K562 (cell line): ENCODE measurements around the gene RAD51D. TPM values are rescaled to one million over a fixed set of nuclear protein-coding genes. Genes with fewer than 3 reads are reported as not detected.

ENCODE experiments used
- FOSL1 ChIP-seq: fragments of 200-800 bp; sonication (Bioruptor generic); conservative IDR thresholded peaks from 2 replicates; pipeline ENCODE4 v1.6.1; 2016; ENCODE audit warnings: missing genetic modification characterization, missing compliant biosample characterization
- HINFP ChIP-seq: fragments of 450-650 bp; conservative IDR thresholded peaks from 2 replicates; pipeline ENCODE4 v1.6.1; 2016; ENCODE audit warnings: missing genetic modification characterization, low read depth, mild to moderate bottlenecking, control low read depth, missing compliant biosample characterization
- HMBOX1 ChIP-seq: sonication (generic); IDR thresholded peaks from 2 replicates; pipeline ENCODE4 v1.6.1; 2016
- JUND ChIP-seq, 2 experiments: IDR thresholded peaks; 2 replicates in 1 of 2; 3 replicates in 1 of 2; pipeline ENCODE4 v1.6.1; 2011; ENCODE audit warnings: borderline replicate concordance in 2 of 2, low read depth in 2 of 2, low read length in 2 of 2, improper control_type of control experiment in 1 of 2, missing biosample characterization in 1 of 2, missing genetic modification characterization in 1 of 2, missing genetic modification reagents in 1 of 2
- MAX ChIP-seq: sonication (generic); formaldehyde crosslinking; IDR thresholded peaks from 2 replicates; pipeline ENCODE4 v1.9.0; 2022; ENCODE audit warnings: mild to moderate bottlenecking, missing genetic modification reagents
- MECOM ChIP-seq: fragments of 250-450 bp; sonication (Bioruptor Pico); IDR thresholded peaks from 2 replicates; pipeline ENCODE4 v1.8.0; 2022; ENCODE audit warnings: inconsistent platforms
- MGA ChIP-seq: fragments of 450-650 bp; IDR thresholded peaks from 2 replicates; pipeline ENCODE4 v1.6.1; 2016; ENCODE audit warnings: mild to moderate bottlenecking, moderate library complexity
- POLR2A ChIP-seq: fragments of 450-650 bp; conservative IDR thresholded peaks from 2 replicates; pipeline ENCODE4 v1.6.1; 2016
- POLR2B ChIP-seq: fragments of 450-650 bp; IDR thresholded peaks from 2 replicates; pipeline ENCODE4 v1.6.1; 2018; ENCODE audit warnings: low read depth; ENCODE audit not compliant: partially characterized antibody
- RBBP5 ChIP-seq: fragments of 200-600 bp; sonication (generic); IDR thresholded peaks from 2 replicates; pipeline ENCODE4 v1.6.1; 2012; ENCODE audit warnings: borderline replicate concordance, mild to moderate bottlenecking, low read length, control low read depth, inconsistent platforms; ENCODE audit not compliant: insufficient read depth, poor library complexity, severe bottlenecking
- SPI1 ChIP-seq: IDR thresholded peaks from 2 replicates; pipeline ENCODE4 v1.6.1; 2011; ENCODE audit warnings: low read depth, low read length, control low read depth, borderline replicate concordance
- ZEB2 ChIP-seq: fragments of 450-650 bp; IDR thresholded peaks from 2 replicates; pipeline ENCODE4 v1.6.1; 2016
- polyA plus RNA-seq, 8 experiments: library from polyadenylated mRNA; depleted of rRNA in 4 of 8; stranded (reverse) in 5 of 8; unstranded in 3 of 8; fragments of >200 nt; fragmentation: Nextera tagmentation in 2 of 8; fragmentation: Illumina TruSeq in 1 of 8; extraction: Ambion mirVana in 2 of 8; extraction: Trizol in 1 of 8; gene quantifications; 2 replicates each; pipeline versions ENCODE4 v1.2.1 to v1.2.3, GENCODE V29; 2011 to 2014; ENCODE audit warnings: inconsistent platforms in 1 of 8, missing spikeins in 1 of 8
- total RNA-seq, 7 experiments: library from RNA; depleted of rRNA in 6 of 7; stranded (reverse); fragments of >200 nt in 6 of 7; fragmentation: Illumina TruSeq in 2 of 7; extraction: Trizol in 2 of 7; gene quantifications; 2 replicates each; pipeline versions ENCODE4 v1.2.1 to v1.2.3, GENCODE V29; 2011 to 2021; ENCODE audit warnings: low replicate concordance in 1 of 7

Gene RAD51D
- total and polyA plus RNA-seq, 9 of the 15 experiments (the other 6 are each of a cell fraction or from before 2014, with no cell fraction given), result 2.2 to 16.9 (median 8.7) TPM

GRCh38 chr17:35089586-35090296 lies 29.9 kb downstream of the RAD51D start (continued):
- TF ChIP-seq JUND (IDR thresholded peaks at IDR 0.05; ENCODE audit: borderline replicate concordance, low read depth, low read length), result 0 out of 2 replicates have a peak, but pooled peaks have one; percentile 16
- no peak for TF ChIP-seq JUND (tag; IDR thresholded peaks at IDR 0.05; ENCODE audit: borderline replicate concordance, low read depth, low read length)
- peak; percentile 32; the same call in 1 of the 2 replicates for TF ChIP-seq MAX (CRISPR knock-in tag)
- TF ChIP-seq RBBP5, result peak; percentile 10
- TF ChIP-seq HINFP (tag), result no peak
- 0 out of 2 replicates have a peak, but pooled peaks have one; percentile 37 for TF ChIP-seq MECOM (CRISPR knock-in tag)
- TF ChIP-seq ZEB2, result 0 out of 2 replicates have a peak, but pooled peaks have one; percentile 13
- TF ChIP-seq FOSL1 (tag), result peak; percentile 61
- peak; percentile 37 for TF ChIP-seq POLR2B
- TF ChIP-seq SPI1, result peak; percentile 64; the same call in 1 of the 2 replicates
- TF ChIP-seq HMBOX1, result peak; percentile 73
- TF ChIP-seq MGA, result peak; percentile 53; the same call in 1 of the 2 replicates
- peak; percentile 53 for TF ChIP-seq POLR2A
